Measurements from ENCODE around the gene DDX1. TPM values are rescaled to one million over a fixed set of nuclear protein-coding genes. Genes with fewer than 3 reads are reported as not detected.
A peak's percentile ranks its signal among the peaks of the same experiment; 100 is the strongest.

The DDX1 gene
- total RNA-seq, 2 donors from 2014 or later: 70.1 to 75.6 TPM

GRCh38 chr2:15634846-15635490 lies 43.3 kb downstream of the DDX1 start:
- ATAC-seq: no peak
- intact Hi-C loops (cut with DNase I, micrococcal nuclease): loop anchor here in 1 of 2 donors (5.0 to 10.0 kb wide), 2 partner anchors 872 to 970 kb away; no protein-coding TSS in a partner anchor
- DNase-seq: no peak

- intact Hi-C loops (cut with DNase I, micrococcal nuclease): loop anchor here in 1 of 2 donors (5.0 to 10.0 kb wide), 2 partner anchors 870 to 968 kb away; no protein-coding TSS in a partner anchor
- ATAC-seq: peak; percentile 86
These were observed 45.5 kb downstream of the DDX1 start for GRCh38 chr2:15636972-15637785.

GRCh38 chr2:15638720-15639119 lies 47.1 kb downstream of the DDX1 start:
- ATAC-seq (no peak), DNase-seq (no peak)
- intact Hi-C loops (cut with DNase I, micrococcal nuclease): loop anchor here in 1 of 2 donors (5.0 to 10.0 kb wide), 2 partner anchors 869 to 966 kb away; no protein-coding TSS in a partner anchor

More at GRCh38 chr2:15636972-15637785, 45.5 kb downstream of the DDX1 start:
- peak; percentile 44 to 71 for DNase-seq

DNA sequence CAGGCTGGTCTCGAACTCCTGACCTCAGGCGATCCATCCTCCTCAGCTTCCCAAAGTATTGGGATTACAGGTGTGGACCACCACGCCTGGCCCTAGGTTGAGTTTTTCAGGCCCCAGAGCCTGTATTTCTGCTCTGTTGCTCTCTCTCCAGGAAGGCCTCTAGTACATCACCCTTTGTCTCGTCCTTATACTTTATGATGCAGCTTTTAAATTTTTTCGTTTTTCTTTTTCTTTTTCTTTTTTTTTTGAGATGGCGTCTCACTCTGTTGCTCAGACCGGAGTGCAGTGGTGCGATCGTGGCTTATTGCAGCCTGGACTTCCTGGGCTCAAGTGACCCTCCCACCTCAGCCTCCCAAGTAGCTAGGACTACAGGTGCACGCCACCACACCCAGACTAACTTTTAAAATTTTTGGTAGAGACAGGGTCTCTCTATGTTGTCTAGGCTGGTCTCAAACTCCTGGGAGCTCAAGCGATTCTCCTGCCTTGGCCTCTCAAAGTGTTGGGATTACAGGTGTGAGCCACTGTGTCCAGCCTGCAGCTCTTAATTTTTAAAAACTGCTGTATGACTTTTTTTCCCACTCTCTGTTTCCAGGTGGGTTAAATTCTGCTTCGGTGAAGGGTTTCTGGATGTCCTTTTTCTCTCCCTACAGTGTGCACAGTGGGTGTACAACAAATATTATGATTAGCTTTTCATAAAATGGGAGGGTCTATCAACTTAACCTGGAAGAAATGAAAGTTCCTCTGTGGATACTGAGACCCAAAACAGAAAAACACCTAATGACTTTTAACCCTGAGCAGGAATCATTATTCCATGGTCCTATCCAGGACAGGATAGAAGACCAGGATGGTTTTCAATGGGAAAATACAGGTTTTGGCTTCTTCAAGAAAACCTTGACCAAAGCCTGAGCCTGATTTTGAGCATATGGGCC lies 47.9 kb downstream of the DDX1 start:
- ATAC-seq (no peak), DNase-seq (no peak)
- intact Hi-C loops (cut with DNase I, micrococcal nuclease): loop anchor here in 1 of 2 donors (5.0 to 10.0 kb wide), 2 partner anchors 868 to 965 kb away; no protein-coding TSS in a partner anchor

GRCh38 chr2:15640261-15640711 lies 48.6 kb downstream of the DDX1 start:
- ATAC-seq (no peak), DNase-seq (no peak)
- intact Hi-C loops (cut with DNase I, micrococcal nuclease): no loop called here

DNA sequence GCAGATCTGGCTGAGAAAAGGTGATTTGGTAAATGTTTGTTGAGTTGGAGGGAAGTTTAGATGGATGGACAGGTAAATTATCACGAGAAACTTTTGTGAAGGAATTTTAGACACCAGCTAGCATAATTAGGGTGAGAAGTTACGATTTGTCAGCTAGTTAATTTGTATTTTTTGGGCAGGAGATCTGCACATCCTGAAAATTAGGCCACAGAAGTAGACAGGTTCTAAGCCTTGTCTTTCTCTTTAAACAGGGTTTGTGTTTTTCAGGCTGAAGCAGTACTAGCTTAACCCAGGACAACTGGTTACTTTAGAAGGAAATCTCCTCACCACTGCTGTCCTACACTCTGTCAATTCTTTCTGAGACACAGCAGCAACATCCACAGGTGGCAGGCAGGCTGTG lies 49.1 kb downstream of the DDX1 start:
- DNase-seq (no peak), ATAC-seq (no peak)
- intact Hi-C loops (cut with DNase I, micrococcal nuclease): no loop called here

DNA sequence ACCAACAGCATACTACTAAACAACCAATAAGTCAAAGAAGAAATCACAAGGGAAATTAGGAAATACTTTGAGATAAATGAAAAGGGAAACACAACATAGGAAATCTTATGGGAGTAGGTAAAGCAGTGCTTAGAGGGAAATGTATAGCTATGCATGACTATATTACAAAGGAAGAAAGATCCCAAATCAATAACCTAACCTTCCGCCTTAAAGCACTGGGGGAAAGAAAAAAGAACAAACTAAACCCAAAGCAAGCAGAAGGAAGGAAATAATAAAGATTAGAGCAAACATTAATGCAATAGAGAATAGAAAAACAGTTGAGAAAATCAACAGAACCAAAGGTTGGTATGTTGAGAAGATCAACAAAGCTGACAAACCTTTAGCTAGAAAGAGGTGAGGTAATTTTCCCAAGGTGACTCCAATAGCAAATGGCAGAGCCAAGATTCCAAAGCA lies 49.9 kb downstream of the DDX1 start:
- ATAC-seq: no peak
- no peak for DNase-seq
- intact Hi-C loops (cut with DNase I, micrococcal nuclease): no loop called here

DNA sequence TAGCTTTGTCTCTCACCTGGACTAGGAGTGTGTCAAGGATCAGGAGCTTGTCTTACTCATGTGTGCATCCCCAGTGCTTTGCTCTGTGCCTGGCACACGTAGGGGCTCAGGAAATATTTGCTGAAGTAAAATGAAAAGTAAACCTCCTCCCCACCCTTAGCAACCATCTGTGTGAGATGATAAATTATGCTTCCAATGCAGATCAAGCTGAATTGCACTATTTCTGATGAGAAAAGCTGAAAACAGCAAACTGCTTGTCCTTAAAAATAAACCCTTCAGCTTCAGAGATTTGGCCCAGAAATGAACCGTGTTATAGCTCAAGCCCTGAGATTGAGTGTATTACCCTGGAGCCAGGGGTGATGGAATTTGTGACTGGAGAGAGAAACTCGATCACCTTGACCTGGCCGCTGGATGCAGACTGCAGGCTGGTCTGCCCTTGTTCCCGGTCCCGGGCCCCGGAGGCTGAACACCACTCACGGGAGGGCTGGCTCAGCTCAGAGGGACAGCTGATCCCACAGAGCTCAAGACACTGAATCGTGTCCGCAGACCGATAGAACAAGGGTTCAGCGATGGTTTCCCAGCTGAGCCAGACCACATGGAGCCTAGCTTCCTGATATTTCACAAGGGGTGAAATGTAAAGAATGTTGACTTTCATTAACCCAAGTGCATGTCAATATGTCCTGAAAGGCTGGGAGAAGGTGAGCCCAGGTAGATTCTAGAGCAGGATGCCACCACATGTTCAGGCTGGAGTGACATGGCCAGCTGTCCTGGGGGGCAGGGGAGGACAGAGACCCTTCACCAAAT lies 50.5 kb downstream of the DDX1 start:
- no peak for ATAC-seq
- intact Hi-C loops (cut with DNase I, micrococcal nuclease): no loop called here
- DNase-seq: no peak

GRCh38 chr2:15642815-15643500 lies 51.3 kb downstream of the DDX1 start:
- intact Hi-C loops (cut with DNase I, micrococcal nuclease): no loop called here
- DNase-seq (no peak), ATAC-seq (no peak)

GRCh38 chr2:15643791-15644585 lies 52.3 kb downstream of the DDX1 start:
- ATAC-seq (no peak), DNase-seq (no peak)
- intact Hi-C loops (cut with DNase I, micrococcal nuclease): no loop called here

- intact Hi-C loops (cut with DNase I, micrococcal nuclease): no loop called here
- DNase-seq (no peak), ATAC-seq (no peak)
These were observed 53.6 kb downstream of the DDX1 start for GRCh38 chr2:15645300-15645699.

- ATAC-seq: no peak
- intact Hi-C loops (cut with DNase I, micrococcal nuclease): no loop called here
- no peak for DNase-seq
These were observed 54.2 kb downstream of the DDX1 start for GRCh38 chr2:15645720-15646385.

- no peak for ATAC-seq
- intact Hi-C loops (cut with DNase I, micrococcal nuclease): no loop called here
- no peak for DNase-seq
These were observed 55.0 kb downstream of the DDX1 start for GRCh38 chr2:15646661-15647060.

DNA sequence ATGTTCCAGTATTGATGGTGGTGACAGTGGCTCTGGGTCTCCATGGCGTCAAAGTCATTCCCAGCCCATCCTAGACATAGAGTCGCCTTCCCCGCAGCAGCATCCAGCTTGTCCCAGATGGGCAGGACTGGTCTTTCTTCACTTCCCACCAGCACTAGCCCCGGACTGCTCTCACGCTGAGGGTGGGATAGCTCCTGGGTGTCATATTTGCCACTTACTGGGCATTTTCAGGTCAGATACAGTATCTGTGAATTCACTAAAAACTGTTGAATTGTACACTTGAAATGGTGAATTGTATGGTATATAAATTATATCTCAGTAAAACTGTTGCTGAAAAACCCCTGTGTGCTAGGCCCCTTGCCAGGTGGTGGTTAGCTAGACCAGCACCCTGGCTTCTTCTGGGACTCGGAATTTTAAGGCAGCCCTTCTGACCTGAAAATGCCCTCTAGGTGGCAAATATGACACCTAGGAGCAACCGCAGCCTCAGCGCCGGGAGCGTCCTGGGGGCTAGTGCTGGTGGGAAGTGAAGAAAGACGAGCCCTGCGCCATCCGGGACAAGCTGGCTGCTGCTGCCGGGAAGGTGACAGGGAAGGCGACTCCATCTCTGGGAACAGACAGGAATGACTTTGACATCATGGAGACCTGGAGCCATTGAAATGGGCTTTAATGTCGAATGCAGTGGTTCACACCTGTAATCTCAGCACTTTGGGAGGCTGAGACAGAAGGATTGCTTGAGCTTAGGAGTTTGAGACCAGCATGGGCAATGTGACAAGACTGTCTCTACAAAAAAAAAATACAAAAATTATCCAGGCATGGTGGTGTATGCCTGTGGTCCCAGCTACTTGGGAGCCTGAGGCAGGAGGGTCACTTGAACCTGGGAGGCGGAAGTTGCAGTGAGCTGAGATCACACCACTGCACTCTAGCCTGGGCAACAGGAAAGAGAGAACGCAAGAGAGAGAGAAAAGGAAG lies 56.2 kb downstream of the DDX1 start:
- no peak for DNase-seq
- intact Hi-C loops (cut with DNase I, micrococcal nuclease): no loop called here
- ATAC-seq: no peak
